Inflammatory macrophage (primary cell): ENCODE data around the gene LPAR6.
"Not testable (repeated sequence)": the region's sequence is repeated elsewhere in the genome, so short reads cannot be mapped to it uniquely, and the experiment has no call there.

ENCODE experiments used
- DNase-seq, 2 donors: peaks; one replicate each; pipeline ENCODE4 v3.0.0-alpha.2; 2020 to 2022
- total RNA-seq, 18 experiments: gene quantifications; one replicate each; lab custom pipeline; 2026; ENCODE audit warnings: mixed read lengths in 6 of 18, inconsistent platforms in 2 of 18; lab: John Stamatoyannopoulos, UW

Gene LPAR6, protein sequence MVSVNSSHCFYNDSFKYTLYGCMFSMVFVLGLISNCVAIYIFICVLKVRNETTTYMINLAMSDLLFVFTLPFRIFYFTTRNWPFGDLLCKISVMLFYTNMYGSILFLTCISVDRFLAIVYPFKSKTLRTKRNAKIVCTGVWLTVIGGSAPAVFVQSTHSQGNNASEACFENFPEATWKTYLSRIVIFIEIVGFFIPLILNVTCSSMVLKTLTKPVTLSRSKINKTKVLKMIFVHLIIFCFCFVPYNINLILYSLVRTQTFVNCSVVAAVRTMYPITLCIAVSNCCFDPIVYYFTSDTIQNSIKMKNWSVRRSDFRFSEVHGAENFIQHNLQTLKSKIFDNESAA
- 3.9 to 55.9 (median 21.8) reads per million in 18 experiments for total RNA-seq

DNA sequence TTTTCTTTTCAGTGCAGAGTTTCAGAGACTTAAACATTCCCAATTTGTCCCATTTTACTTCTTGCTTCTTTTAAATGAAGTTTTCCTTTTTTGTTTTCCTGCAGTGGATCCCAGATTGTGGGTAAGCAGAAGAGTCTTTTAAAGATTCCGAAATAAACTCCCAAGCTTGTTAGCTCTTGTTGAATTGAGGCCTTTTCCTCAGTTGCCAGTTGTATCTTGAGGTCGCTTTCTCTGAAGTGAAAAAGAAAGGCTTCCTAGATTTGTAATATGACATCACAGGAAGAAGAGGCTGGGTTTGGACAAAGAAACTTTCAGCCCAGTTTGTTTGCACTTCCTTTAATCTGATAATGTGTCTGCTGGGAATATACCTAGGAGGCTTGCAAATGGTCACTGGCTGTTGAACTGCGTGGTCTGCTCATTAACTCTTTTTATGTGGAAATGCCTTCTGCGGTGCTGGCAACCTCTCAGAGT is at the start of gene LPAR6:
LPAR6 (minus strand) TSS at position 233 of the 471 bp plus-strand sequence. CDS start 690 bp downstream, outside the sequence.
- peak; percentile 56 to 67 for DNase-seq

DNA sequence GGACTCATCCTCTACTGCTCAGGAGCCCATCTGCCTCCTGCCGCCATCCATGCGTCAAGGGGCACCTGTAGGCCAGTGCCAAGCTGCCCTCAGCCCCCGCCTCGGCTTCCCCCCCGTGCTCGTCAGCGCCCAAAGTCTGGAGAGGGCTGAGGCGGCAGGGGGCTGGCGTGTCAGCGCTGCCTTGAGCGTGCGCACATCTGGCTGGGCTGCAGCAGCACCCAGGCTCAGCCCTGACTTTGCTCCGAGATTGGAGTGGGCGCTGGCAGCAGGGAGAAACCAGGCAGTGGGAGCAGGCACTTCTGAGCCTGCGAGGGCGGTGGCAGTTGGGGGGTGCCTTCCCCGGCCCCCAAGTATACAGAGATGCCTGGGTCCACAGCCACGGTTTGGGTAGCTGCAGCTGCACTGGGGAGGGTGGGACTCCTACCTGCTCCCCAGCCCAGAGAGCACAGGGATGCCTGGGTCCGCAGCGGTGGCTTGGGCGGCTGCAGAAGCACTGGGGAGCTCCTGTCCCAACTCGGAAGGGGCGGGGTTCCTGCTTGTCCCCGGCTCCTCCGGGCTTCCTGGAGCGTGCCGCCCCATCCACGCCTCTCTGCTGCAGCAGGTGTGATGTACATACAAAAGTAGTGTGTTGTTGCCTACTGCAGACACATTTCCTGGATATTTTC is 44.8 kb upstream of the LPAR6 start:
- DNase-seq: no peak

DNA sequence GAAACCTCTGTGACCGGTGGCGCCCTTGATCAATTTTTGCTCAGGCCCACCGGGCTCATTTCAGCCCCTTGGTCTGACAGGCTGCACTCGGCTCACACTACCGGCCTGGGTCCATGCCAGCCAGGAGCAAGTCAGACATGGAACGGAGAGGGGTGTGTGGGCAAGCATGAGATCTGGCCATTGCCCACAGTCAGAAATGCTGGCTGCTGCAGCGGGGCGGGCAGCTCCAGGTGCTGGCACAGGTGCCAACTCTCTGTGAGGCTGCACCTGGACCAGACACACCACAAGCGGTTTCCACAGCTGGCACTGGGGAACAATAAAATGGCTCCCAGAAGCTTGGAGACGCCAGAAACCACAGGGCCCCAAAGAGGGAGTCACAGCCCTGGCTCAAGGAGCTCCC is 43.6 kb upstream of the LPAR6 start:
- no peak for DNase-seq

DNA sequence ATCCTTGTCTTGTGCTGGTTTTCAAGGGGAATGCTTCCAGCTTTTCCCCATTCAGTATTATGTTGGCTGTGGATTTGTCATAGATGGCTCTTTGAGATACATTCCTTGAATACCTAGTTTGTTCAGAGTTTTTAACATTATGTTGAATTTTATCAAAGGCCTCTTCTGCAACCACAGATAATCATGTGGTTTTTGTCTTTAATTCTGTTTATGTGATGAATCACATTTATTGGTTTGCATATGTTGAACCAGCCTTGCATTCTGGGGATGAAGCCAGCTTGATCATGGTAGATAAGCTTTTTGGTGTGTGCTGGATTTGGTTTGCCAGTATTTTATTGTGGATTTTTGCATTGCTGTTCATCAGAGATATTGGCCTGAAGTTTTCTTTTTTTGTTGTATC is 38.3 kb upstream of the LPAR6 start:
- DNase-seq: not testable (repeated sequence)

DNA sequence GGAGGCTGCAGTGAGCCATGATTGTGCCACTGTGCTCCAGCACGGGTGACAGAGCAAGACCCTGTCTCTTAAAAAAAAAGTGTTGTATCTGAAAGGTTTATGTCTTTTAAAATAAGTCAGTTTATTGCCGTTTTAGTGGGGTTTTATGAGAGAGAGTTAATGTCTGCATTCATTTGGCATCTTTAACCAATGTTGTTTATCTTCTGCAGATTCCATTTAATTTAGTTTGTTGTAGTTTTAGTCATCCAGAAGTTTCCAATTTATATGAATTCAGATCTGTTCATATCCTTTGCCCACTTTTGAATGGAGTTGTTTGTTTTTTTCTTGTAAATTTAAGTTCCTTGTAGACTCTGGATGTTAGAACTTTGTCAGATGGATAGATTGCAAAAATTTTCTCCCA is 36.7 kb upstream of the LPAR6 start:
- DNase-seq: no peak

DNA sequence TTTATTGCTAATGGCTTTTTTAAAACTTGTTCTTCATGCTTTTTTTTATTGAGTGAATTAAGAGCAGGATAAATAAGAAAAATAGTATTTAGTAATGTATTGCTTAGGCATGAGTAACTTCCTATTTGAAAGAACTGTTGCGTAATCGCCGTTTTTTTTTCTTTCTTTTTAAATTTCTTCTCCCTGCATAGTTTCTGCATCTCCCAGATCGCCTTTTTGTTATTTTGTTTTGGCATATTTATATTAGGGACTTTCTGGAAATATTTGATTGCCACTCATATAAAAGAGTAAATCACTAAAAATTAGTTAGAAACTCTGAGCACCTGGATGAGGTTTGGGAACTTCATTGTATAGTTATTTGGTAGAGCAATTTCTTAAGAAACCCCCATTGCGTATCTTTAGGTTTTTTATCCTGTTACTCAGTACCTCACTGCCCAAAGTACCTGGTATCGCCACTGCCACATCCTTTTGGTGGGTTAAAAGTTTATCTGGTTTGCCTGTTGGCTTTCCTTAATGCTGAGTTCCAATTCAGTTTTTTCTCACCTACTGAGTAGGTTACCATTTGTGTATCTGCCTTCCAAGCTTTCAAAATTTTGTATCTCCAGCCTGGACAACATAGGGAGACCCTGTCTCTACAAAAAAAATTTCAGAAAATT is 36.2 kb upstream of the LPAR6 start:
- DNase-seq: peak; percentile 56 to 84

DNA sequence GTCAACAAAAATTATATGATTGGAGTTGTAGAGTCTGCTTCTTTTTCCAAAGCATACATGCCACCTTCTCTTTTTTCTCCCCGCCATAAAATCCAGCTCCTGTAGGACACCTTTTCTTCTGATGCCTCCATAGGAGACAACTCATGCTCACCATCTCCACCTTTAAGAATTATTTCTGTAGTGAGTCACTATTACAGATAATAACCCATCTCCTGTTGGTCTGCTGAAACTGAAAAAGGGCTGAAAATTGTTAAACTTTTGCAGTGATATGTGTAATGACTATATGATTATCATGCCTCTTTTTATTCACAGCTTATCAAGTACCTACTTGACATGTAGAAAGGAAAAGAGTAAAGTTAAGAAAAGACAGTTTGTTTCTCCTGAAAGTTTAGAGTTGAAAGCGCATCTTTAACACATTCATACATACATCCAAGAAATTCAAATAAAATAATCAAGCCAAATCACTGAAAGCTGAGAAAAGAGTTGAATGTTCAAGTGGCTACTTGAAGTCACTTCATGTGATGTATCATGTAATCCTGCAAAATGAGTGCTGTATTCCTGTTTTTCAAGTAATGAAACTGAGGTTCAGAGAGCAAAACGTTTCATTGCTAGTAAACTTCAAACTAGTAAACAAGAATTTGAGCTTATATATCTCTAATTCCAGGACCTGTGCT is 35.5 kb upstream of the LPAR6 start:
- peak in 1 of 2 donors; percentile 31 for DNase-seq

DNA sequence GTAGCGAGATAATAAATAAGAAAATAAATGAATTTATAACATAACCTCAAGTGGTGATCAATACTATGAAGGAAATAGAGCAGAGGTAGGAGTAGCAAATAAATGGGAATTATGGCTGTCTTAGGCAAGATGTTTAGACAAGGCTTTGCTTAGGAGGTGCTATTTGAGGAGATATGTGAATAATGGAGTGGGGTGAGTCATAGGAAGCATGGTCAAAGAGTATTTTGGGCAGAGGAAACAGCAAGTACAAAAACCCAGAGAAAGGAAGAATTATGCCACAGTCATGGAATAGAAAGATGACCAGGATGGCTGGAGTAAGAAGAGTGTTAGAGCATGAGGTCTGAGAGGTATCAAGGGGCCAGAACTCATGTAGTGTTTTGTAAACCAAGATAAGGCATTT is 33.6 kb upstream of the LPAR6 start:
- peak; percentile 31 to 48 for DNase-seq

DNA sequence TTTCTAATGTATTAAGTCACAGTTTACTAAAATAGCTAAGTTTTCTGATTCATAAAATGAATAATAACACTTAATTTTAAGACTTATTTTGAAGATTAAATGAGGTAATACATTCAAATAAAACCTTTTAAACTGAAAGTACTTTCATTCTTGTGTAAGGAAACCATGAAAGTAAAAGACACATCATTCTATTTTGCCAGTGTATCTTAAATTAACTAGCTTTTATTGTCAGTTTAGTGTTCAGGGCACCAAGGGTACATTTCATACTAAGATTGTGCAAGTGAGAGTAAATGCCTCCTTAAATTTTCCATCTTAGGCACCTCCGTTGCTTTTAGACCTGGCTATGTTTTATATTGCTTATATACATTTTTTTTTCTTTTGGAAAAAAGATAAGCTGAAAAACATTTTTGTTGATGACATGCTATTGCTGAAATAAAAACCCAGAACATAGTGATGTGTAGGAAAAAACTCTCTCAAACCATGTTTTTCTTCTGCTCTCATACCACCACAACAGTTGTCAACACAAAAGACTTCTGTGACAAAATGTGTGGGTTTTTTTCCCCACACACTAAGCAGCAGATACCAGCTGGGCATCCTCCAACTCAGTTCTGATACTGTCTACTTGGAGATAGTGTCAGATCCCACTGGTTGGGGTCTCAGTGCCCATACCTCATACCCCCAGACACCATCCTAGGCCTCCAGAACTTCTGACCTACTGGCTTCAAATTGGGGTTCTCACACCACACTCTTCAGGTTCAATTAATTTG is 30.7 kb upstream of the LPAR6 start:
- no peak for DNase-seq

DNA sequence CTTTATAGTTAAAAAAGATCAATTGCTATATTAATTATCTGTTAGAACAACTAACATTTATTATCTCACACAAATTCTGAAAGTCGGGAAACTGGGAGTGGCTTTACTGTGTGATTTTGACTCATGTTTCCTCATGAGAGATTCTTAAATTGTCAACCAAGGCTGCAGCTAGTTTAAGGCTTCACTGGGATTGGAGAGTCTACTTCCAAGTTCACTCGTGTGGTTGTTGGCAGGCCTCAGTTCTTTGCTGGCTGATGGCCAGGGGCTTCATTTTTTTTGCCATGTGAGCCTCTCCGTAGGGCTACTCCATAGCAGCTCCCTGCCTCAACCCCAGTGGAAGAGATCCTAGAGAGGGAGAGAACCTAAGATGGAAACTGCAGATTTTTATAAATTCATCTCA is 24.5 kb upstream of the LPAR6 start:
- DNase-seq: peak; percentile 24 to 52

DNA sequence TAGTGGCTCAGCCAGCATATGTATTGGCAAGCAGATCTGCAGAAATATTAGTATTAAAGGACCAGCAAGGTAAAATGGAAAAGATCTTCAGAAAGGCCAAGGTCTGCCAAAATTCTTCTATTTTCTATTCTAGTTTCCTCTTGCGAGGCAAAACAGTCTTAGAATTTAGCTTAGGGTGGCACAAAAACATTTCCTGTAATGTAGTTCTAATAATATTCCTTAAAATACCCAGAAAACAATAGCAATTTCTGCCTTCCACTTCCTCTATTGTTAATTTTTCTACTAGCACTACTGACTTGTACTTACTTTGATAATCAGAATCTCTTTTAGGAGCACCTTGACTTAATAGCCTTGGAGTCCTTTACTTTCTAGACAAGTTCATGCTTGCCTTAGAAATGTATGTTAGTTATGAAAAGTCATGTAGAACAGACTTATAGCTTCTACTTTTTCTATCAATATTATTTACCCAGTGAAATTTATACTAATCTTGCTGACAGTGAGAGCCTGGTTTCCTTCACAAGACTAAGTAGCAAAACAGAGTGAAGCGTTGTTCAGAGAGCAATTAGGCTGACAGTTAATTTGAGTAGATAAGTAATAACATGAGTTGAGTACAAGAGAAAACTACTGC is 23.9 kb upstream of the LPAR6 start:
- DNase-seq: peak; percentile 12 to 83

DNA sequence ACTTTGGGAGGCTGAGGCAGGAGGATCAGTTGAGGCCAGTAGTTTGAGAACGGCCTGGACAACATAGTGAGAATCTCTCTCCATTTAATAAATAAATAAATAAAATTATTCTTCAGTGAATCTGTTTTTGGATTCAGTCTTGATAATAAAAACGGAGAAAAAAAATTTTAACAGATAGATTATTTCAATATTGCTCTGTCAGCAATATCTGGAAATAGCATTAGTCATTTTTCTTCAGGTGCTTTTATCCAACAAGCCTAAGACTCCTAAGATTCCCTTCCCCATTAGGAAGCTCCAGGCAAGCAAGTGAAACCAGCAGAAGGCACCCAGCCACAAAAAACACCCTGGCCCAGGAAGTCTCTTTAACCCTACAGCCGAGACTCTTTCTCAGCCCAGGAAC is 21.3 kb upstream of the LPAR6 start:
- DNase-seq: no peak

DNA sequence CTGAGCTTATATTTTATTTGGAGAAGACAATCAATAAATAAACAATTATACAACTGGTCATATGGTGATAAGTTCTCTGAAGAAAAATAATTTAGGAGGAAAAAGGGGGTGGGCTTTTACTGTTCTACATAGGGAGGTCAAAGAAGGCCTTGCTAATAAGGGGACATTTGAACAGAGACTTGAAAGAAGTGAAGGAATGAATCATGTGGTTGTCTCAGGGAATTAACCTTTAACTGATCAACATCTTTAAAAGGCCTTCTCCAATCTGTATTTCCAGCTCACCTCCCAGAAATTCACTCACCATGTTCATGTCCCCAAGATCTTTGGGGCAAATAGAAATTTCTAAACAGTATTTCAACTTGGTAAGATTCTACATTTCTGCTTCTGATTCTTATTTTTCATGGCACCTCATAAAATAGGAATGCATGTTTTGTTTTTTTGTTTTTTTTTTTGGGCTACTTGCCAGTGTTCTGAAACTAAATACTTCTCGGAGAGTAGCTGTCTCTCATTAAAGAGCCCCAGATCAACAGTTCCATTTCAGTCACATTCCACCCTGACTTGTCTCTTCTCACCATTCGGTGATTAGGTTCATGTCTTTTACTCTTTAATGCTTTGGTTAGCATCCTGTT is 19.2 kb upstream of the LPAR6 start:
- DNase-seq: no peak

DNA sequence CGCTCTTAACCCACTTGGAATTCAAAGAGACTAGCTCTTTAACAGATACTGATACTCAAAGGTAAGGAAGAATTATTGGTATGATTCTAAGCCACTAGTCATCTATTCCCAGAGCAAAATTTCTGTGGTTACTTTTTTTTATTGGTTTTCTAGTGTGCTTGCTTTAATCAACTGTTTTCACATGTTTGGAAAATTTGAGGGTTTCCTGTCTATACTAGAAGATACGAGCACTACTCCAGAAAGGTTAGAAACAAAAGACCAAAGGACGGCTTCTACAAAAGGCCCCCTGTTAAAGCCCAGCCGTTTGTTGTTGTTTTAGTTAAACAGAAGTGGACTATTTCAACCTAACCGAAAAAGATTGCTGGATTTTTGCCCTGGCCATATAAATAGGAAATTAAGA is 18.5 kb upstream of the LPAR6 start:
- DNase-seq: no peak

DNA sequence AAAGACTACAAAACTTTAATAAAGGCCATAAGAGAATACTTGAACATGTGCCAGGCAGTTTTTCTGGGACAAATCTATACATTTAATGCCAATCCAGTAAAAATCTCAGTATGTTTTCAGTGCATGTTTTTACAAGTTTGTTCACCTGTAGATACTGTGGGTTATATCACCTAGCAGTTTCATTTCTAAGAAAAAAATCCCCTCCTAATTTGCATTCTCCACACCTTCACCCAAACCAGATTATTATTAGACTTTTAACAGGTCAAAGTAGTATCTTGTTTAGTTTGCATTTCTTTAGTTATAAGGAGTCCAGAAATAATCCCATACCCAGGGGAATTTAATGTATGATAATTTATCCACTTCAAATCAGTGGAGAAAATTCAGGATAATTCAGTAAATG is 17.0 kb upstream of the LPAR6 start:
- no peak for DNase-seq

DNA sequence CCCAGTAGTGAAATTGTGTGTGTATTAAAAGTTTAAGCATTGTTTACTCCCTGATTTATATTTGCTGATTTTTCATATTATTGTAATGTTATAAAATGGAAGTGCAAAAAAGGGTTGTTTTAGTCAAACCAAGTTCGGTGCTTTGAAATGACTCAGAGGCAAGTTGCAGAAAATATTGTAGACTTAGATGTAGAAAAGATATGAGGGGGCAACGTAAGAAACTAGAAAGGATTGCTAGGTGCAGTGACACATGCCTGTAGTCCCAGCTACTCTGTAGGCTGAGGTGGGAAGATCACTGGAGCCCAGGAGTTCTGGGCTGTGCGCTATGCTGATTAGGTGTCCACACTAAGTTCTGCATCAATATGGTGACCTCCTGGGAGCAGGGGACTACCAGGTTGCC is 16.1 kb upstream of the LPAR6 start:
- DNase-seq: no peak

DNA sequence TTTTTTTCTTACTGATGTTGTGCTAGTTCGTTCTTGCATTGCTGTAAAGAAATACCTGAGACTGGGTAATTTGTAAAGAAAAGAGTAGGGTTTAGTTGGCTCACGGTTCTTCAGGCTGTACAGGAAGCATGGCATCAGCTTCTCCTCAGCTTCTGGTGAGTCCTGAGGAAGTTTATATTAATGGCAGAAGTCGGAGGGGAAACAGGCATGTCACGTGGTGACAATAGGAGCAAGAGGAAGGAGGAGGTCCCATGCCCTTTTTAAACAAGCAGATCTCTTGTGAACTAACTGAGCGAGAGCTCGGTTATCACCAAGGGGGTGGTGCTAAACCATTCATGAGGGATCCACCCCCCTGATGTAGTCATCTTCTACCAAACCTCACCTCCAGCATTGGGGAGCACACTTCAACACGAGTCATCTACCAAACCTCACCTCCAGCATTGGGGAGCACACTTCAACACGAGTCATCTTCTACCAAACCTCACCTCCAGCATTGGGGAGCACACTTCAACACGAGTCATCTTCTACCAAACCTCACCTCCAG is 13.9 kb upstream of the LPAR6 start:
- DNase-seq: peak in 1 of 2 donors; percentile 22

DNA sequence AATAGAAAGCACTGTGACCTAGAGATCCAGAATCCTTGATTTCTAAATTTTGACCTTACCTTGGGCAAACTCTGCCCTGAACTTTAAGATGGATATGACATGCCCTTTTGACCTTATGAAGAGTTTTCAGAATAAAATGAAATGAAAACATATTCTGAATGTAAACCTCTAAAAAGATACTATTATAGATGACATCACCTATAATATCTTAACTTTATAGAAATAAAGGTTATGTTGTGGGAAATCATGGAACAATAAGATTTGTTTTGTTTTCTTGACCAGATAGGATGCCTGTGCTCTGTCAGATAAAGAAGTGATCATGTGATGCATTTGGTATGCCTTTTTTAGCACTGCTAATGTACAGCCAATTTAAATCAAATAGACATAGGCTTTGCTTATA is 13.1 kb upstream of the LPAR6 start:
- no peak for DNase-seq

DNA sequence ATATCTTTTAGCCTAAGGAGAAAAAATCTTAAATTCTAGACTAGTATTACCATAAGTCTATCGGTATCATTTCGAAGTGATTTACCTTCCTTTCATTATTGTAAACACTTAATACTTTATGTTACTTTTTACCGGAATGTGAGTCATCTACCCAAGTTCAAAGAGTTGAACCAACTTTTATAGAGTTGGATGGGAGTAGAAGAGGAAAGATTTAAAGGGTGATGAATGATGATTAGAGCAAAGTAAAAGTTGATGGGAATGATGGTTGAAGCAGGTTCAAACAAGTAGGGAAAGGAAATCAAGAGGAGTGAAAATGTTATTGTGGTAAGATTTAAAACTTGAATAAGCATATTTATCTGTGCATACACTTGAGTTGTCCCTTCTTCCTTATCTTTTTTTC is 11.3 kb upstream of the LPAR6 start:
- no peak for DNase-seq

DNA sequence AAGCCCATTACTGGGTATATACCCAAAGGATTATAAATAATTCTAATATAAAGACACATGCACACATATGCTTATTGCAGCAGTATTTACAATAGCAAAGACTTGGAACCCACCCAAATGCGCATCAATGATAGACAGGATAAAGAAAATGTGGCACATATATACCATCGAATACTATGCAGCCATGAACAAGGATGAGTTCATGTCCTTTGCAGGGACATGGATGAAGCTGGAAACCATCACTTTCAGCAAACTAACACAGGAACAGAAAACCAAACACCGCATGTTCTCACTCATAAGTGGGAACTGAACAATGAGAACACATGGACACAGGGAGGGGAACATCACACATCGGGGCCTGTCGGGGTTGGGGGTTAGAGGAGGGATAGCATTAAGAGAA is 9.1 kb upstream of the LPAR6 start:
- not testable (repeated sequence) for DNase-seq

DNA sequence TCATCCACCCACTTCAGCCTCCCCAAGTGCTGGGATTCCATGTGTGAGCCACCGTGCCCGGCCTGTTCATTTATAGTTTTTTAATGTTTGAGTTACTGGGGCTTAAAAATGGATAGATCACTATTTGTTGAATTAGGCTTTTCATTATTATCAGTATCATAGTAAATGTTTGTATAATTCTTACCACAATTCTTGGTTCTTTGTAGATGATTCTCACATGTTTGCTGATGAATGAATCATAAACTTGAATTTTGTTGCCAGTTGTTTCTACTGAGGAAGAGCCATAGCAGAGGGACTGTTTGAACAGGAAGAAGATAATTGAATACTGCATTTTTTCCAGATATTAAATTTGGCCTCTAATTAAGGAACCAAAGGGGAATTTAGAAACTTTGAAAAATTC is 2.6 kb upstream of the LPAR6 start:
- DNase-seq: no peak
